WI38 (cell line): ENCODE data around the gene FLVCR2.

Experiments
- H3K4me3 ChIP-seq: 2 replicates; pipeline ENCODE4 v1.5.1; 2011; ENCODE audit warnings: low read depth, mild to moderate bottlenecking, control low read depth, low read length
- CTCF ChIP-seq: IDR thresholded peaks from 2 replicates; pipeline ENCODE4 v1.5.1; 2012; ENCODE audit warnings: low read depth, mild to moderate bottlenecking, control low read depth, low read length

Gene FLVCR2

DNA sequence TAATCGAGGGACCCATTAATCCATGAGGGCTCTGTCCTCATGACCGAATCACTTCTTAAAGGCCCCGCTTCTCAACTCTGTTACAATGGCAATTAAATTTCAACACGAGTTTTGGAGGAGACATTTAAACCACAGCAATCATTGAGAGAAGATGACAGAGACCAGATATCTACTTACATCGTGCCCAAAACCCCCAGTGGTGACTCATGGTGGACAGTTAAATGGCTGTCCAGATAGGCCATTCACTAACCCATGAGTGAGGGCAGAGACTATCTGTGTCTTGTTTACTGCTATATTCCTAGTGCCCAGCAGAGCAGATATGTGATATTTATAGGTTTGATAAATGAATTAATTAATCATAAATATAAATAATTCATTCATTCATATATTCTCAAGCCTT is 20.0 kb upstream of the FLVCR2 start:
- TF ChIP-seq CTCF = no peak
- H3K4me3 ChIP-seq = no peak overlapping the region

DNA sequence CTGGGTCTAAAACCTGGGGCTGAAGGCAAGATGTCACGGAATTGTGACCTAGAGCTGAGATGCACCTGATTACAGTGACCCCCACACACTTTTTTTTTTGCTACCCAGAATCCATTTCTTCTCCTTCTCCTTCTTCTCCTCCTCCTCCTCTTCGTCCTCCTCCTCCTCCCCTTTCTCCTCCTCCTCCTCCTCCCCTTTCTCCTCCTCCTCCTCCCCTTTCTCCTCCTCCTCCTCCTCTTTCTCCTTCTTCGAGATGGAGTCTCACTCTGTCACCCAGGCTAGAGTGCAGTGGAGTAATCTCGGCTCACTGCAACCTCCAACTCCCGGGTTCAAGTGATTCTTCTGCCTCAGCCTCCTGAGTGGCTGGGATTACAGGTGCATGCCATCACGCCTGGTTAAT is 19.4 kb upstream of the FLVCR2 start:
- no peak overlapping the region for H3K4me3 ChIP-seq
- TF ChIP-seq CTCF = no peak

DNA sequence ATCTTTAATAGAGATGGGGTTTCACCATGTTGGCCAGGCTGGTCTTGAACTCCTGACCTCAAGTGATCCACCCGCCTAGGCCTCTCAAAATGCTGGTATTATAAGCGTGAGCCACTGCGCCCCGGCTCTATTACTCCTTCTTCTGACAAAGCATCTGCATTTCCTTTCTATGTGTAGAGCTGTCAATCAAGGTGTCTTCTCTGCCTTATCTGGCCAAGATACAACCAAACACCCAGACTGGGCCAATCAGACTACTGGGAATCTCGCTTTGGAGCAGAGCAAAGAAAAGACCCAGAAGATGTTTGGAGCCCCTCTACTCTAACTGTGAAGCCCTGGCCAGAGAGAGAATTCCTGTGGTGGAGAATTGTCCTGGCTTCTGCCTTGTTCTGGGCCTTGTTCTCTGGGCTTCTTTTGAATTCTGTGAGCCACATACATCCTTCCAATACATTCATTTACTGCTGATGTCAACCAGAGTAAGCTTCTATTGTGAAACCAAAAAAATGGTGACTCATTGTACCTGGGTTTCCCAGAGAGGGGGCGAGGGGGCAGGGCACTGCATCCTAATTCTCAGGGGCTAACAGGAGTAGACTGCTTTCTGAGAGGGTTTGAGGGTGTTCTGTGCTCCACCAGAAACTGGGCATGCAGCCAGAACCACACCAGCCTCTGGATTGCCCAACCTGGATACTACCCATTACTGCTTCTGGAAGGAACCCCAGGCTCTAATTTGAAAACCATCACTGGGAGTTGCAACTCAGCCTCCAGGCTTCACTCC is 18.8 kb upstream of the FLVCR2 start:
- H3K4me3 ChIP-seq = no peak overlapping the region
- TF ChIP-seq CTCF = no peak

GRCh38 chr14:75561013-75561432 is 17.4 kb upstream of the FLVCR2 start:
- H3K4me3 ChIP-seq = no peak overlapping the region
- TF ChIP-seq CTCF = peak; percentile 88

- no peak for TF ChIP-seq CTCF
- H3K4me3 ChIP-seq = no peak overlapping the region
These were observed 16.3 kb upstream of the FLVCR2 start for GRCh38 chr14:75562089-75562488.

GRCh38 chr14:75562489-75562888 is 15.9 kb upstream of the FLVCR2 start:
- no peak overlapping the region for H3K4me3 ChIP-seq
- TF ChIP-seq CTCF = no peak

DNA sequence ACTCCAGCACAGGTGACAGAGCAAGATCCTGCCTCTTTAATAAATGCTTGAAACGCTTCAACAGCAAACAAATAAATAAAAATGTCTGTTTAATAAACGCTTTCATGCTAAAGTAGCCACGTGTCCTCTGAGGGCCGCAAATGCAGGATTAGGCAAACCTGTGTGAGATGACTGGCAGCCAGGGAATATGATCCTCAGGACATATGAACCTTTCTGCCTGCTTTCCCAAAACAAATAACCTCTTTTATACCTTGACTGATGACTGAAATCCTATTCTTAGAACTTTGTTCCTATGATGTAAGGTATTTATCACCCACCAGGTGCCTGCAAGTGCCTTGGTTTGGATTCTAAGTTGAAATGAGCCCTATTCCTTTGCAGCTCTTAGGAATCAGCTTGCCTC is 14.5 kb upstream of the FLVCR2 start:
- TF ChIP-seq CTCF = no peak
- no peak overlapping the region for H3K4me3 ChIP-seq
